Hepatocyte (in vitro differentiated cells): ENCODE measurements around the gene S100A8. TPM values are rescaled to one million over a fixed set of nuclear protein-coding genes. Genes with fewer than 3 reads are reported as not detected.

ENCODE experiments used
- DNase-seq: peaks from one replicate; pipeline ENCODE4 v3.0.0-alpha.2; 2016; ENCODE audit warnings: low spot score
- H2AFZ ChIP-seq: fragments of 200-600 bp; sonication (generic); 2 replicates; pipeline ENCODE4 v1.6.0; 2016; ENCODE audit warnings: antibody characterized with exemption, mild to moderate bottlenecking
- H3K27ac ChIP-seq: fragments of 200-600 bp; sonication (generic); 2 replicates; pipeline ENCODE4 v1.5.1; 2016; ENCODE audit warnings: mild to moderate bottlenecking
- H3K27me3 ChIP-seq: fragments of 200-600 bp; sonication (generic); 2 replicates; pipeline ENCODE4 v1.6.1; 2016
- H3K36me3 ChIP-seq: fragments of 200-600 bp; sonication (generic); replicated peaks from 2 replicates; pipeline ENCODE4 v1.5.1; 2016; ENCODE audit warnings: low read depth; ENCODE audit not compliant: insufficient read depth
- H3K4me1 ChIP-seq: fragments of 200-600 bp; sonication (generic); 2 replicates; pipeline ENCODE4 v1.5.1; 2016; ENCODE audit warnings: mild to moderate bottlenecking, moderate library complexity; ENCODE audit not compliant: insufficient read depth
- H3K4me2 ChIP-seq: fragments of 200-600 bp; sonication (generic); 2 replicates; pipeline ENCODE4 v1.6.0; 2016
- H3K4me3 ChIP-seq: fragments of 200-600 bp; sonication (generic); 2 replicates; pipeline ENCODE4 v1.5.1; 2016; ENCODE audit warnings: mild to moderate bottlenecking
- H3K79me2 ChIP-seq: fragments of 200-600 bp; sonication (generic); 2 replicates; pipeline ENCODE4 v1.6.0; 2017; ENCODE audit warnings: mild to moderate bottlenecking
- H3K9me2 ChIP-seq: fragments of 200-600 bp; sonication (generic); replicated peaks from 2 replicates; pipeline ENCODE4 v1.6.0; 2017; ENCODE audit warnings: mild to moderate bottlenecking; ENCODE audit not compliant: insufficient read depth
- H3K9me3 ChIP-seq: fragments of 200-600 bp; sonication (generic); 2 replicates; pipeline ENCODE4 v1.5.1; 2016; ENCODE audit warnings: low read depth, mild to moderate bottlenecking
- H4K20me1 ChIP-seq: fragments of 200-600 bp; sonication (generic); 2 replicates; pipeline ENCODE4 v1.6.0; 2016; ENCODE audit warnings: mild to moderate bottlenecking; ENCODE audit not compliant: insufficient read depth, poor library complexity, severe bottlenecking
- EZH2 ChIP-seq: fragments of 200-600 bp; sonication (generic); IDR thresholded peaks from 2 replicates; pipeline ENCODE4 v1.6.1; 2016; ENCODE audit warnings: antibody characterized with exemption, mild to moderate bottlenecking, borderline replicate concordance
- EZH2phosphoT487 ChIP-seq: fragments of 200-600 bp; sonication (generic); IDR thresholded peaks from one replicate; pipeline ENCODE4 v1.6.1; 2018; ENCODE audit warnings: antibody characterized with exemption, mild to moderate bottlenecking, low read depth, moderate library complexity; ENCODE audit not compliant: unreplicated experiment, severe bottlenecking
- whole genome bisulfite sequencing: methylation state at CpG from one replicate; pipeline ENCODE4 v1.1.6; 2016; ENCODE audit warnings: low lambda C conversion rate; ENCODE audit errors: missing lambda C conversion rate; 5-methylcytosine and 5-hydroxymethylcytosine counted together
- polyA plus RNA-seq: library from polyadenylated mRNA; unstranded; fragments of >200 nt; fragmentation: Nextera tagmentation; extraction: Ambion mirVana; gene quantifications from 2 replicates; pipeline ENCODE4 v1.2.1, GENCODE V29; 2016
- total RNA-seq: library from RNA; depleted of rRNA; stranded (reverse); fragments of >200 nt; gene quantifications from 2 replicates; pipeline ENCODE4 v1.2.3, GENCODE V29; 2014
- TF ChIP-seq, protein P1 (sequence below): fragments of 200-600 bp; sonication (generic); IDR thresholded peaks from 2 replicates; pipeline ENCODE4 v1.5.1; 2016; ENCODE audit warnings: antibody characterized with exemption, mild to moderate bottlenecking; ENCODE audit not compliant: poor library complexity

Gene S100A8
- total and polyA plus RNA-seq, 2 experiments from 2014 or later: 0.70 to 2.2 TPM

DNA sequence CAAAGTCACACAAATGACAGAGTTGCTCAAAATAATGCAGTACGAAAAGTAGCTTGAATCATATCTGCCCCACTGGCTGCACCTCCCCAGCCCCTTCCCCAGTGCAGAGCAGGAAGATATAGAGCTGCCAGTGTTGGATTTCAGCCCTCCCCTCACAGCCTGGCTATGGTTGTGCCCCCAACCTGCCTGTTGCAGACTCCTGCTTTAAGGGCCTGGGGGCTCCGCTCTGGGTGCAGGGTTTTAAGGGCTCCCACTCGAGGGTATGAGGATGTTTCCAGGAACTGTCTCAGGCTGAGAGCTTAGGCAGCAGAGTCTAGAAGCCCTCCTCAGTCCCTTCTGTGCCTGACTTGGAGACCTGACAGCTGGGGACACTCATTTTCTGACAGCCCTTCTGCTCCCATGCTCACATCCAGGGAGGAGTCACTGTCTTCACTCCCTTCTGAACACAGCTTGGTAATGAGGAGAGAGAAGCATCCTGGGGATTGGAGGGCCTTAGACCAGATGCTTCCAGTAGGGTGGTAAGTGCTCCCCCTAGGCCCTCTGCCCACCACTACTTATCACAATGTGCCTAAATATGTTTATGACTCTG lies 28.6 kb downstream of the S100A8 start:
- Histone ChIP-seq H2AFZ (no peak overlapping the region), H3K36me3 (no peaks in the 10 kb centered on the region), H3K4me3 (no peak overlapping the region), H3K4me2 (no peak overlapping the region), H3K4me1 (no peaks in the 10 kb centered on the region), H3K79me2 (no peaks in the 10 kb centered on the region), H4K20me1 (no peaks in the 10 kb centered on the region), H3K27me3 (peaks cover 4% of the 10 kb centered on the region), H3K9me3 (no peaks in the 10 kb centered on the region), H3K27ac (no peak overlapping the region), H3K9me2 (no peaks in the 10 kb centered on the region)
- no peak for TF ChIP-seq EZH2
- WGBS: 82% methylated on average over 3 of the region's 3 CpGs
- DNase-seq: no peak

DNA sequence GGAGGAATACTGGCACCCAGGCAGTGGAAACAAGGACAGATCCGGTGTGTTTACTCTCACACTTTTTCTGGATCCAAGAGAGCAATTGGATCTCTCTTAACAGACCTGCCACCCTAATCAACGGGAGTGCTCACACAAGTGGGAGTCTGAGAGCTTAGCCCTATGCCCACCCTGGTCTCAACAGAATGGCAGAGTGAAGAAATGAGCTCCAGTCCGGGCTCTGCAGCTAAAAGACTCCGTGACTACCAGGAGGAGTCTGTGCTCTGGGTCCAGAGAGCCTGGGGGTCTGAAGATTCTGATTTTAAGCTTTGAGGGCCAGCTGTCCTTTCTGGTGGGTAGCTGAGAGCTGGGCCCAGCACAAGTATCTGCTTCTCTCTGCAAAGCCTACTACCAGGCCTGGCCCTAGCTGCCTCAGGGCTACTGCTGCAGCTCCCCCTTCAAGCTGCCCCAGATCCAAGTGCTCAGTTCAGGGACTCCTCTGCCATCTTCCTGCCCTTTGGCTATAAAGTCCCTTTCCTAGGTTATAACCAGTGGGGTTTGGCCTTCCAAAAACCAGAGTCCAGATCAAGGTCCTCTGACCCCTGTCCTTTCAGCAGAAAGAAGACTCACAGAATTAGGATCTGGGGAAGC lies 29.3 kb downstream of the S100A8 start:
- no peaks in the 10 kb centered on the region for H3K4me1 ChIP-seq
- TF ChIP-seq, protein P1, sequence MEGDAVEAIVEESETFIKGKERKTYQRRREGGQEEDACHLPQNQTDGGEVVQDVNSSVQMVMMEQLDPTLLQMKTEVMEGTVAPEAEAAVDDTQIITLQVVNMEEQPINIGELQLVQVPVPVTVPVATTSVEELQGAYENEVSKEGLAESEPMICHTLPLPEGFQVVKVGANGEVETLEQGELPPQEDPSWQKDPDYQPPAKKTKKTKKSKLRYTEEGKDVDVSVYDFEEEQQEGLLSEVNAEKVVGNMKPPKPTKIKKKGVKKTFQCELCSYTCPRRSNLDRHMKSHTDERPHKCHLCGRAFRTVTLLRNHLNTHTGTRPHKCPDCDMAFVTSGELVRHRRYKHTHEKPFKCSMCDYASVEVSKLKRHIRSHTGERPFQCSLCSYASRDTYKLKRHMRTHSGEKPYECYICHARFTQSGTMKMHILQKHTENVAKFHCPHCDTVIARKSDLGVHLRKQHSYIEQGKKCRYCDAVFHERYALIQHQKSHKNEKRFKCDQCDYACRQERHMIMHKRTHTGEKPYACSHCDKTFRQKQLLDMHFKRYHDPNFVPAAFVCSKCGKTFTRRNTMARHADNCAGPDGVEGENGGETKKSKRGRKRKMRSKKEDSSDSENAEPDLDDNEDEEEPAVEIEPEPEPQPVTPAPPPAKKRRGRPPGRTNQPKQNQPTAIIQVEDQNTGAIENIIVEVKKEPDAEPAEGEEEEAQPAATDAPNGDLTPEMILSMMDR: no peak
- no peak for TF ChIP-seq EZH2phosphoT487
- no peak for TF ChIP-seq EZH2

DNA sequence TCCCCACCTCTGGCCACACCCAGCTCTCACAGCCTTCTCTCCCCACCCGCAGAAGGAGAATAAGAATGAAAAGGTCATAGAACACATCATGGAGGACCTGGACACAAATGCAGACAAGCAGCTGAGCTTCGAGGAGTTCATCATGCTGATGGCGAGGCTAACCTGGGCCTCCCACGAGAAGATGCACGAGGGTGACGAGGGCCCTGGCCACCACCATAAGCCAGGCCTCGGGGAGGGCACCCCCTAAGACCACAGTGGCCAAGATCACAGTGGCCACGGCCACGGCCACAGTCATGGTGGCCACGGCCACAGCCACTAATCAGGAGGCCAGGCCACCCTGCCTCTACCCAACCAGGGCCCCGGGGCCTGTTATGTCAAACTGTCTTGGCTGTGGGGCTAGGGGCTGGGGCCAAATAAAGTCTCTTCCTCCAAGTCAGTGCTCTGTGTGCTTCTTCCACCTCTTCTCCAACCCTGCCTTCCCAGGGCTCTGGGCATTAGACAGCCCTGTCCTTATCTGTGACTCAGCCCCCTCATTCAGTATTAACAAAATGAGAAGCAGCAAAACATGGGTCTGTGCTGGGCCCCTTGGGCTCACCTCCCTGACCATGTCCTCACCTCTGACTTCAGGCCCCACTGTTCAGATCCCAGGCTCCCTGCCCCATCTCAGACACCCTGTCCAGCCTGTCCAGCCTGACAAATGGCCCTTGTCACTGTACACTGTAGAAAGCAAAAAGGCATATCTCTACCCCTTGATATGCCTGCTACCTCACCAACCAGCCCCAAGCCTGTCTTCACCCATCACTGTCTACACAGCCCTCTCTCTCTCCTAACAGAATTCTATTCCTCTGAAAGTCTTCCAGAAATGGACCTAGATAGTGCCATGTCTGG lies 30.0 kb downstream of the S100A8 start:
- Histone ChIP-seq H2AFZ (no peak overlapping the region), H3K9me3 (no peaks in the 10 kb centered on the region), H3K27ac (no peak overlapping the region), H3K4me1 (no peaks in the 10 kb centered on the region), H3K4me3 (no peak overlapping the region), H3K27me3 (peaks cover 4% of the 10 kb centered on the region), H3K9me2 (no peaks in the 10 kb centered on the region), H3K36me3 (no peaks in the 10 kb centered on the region), H4K20me1 (no peaks in the 10 kb centered on the region), H3K79me2 (no peaks in the 10 kb centered on the region), H3K4me2 (no peak overlapping the region)
- DNase-seq: no peak
- TF ChIP-seq, protein P1: no peak
- TF ChIP-seq EZH2: no peak
- no peak for TF ChIP-seq EZH2phosphoT487
- WGBS: 81% methylated on average over 11 of the region's 11 CpGs

More for the DNA sequence above, 29.3 kb downstream of the S100A8 start:
- Histone ChIP-seq H3K9me3 (no peaks in the 10 kb centered on the region), H3K9me2 (no peaks in the 10 kb centered on the region), H3K27ac (no peak overlapping the region), H3K36me3 (no peaks in the 10 kb centered on the region), H3K4me3 (no peak overlapping the region), H4K20me1 (no peaks in the 10 kb centered on the region), H3K4me2 (no peak overlapping the region), H3K79me2 (no peaks in the 10 kb centered on the region), H3K27me3 (peaks cover 4% of the 10 kb centered on the region), H2AFZ (no peak overlapping the region)
- DNase-seq: no peak
- WGBS: 82% methylated on average over 4 of the region's 4 CpGs

DNA sequence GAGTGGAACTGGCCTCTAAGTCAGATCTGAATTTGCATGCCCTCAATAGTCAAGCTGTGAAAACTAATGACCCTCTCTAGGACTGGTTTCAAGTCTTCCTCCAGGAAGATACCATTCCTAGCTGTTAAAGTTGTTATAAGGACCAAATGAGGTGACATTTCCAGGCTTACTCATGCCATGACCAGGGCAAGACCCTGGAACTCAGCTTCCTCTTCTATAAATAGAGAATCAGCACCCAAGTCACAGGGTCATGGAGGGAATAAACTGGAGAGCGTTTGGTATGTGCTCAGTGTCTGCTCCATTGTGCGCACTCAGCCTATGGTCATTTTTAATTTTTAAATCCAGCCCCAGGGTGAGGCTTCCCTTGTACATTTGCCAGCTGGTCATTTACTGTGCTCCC lies 30.7 kb downstream of the S100A8 start:
- no peaks in the 10 kb centered on the region for H3K4me1 ChIP-seq
- no peak overlapping the region for H3K4me3 ChIP-seq
- H3K9me2 ChIP-seq: no peaks in the 10 kb centered on the region
- DNase-seq: no peak
- H4K20me1 ChIP-seq: no peaks in the 10 kb centered on the region
- H3K27me3 ChIP-seq: peaks cover 4% of the 10 kb centered on the region
- no peaks in the 10 kb centered on the region for H3K36me3 ChIP-seq
- 90% methylated on average over 2 of the region's 2 CpGs for WGBS
- H3K27ac ChIP-seq: no peak overlapping the region
- TF ChIP-seq EZH2phosphoT487: no peak
- TF ChIP-seq, protein P1: no peak
- no peak for TF ChIP-seq EZH2
- H3K4me2 ChIP-seq: no peak overlapping the region
- H3K79me2 ChIP-seq: no peaks in the 10 kb centered on the region
- no peaks in the 10 kb centered on the region for H3K9me3 ChIP-seq
- H2AFZ ChIP-seq: no peak overlapping the region
